ENCODE measurements around the gene GPATCH3.

DNA sequence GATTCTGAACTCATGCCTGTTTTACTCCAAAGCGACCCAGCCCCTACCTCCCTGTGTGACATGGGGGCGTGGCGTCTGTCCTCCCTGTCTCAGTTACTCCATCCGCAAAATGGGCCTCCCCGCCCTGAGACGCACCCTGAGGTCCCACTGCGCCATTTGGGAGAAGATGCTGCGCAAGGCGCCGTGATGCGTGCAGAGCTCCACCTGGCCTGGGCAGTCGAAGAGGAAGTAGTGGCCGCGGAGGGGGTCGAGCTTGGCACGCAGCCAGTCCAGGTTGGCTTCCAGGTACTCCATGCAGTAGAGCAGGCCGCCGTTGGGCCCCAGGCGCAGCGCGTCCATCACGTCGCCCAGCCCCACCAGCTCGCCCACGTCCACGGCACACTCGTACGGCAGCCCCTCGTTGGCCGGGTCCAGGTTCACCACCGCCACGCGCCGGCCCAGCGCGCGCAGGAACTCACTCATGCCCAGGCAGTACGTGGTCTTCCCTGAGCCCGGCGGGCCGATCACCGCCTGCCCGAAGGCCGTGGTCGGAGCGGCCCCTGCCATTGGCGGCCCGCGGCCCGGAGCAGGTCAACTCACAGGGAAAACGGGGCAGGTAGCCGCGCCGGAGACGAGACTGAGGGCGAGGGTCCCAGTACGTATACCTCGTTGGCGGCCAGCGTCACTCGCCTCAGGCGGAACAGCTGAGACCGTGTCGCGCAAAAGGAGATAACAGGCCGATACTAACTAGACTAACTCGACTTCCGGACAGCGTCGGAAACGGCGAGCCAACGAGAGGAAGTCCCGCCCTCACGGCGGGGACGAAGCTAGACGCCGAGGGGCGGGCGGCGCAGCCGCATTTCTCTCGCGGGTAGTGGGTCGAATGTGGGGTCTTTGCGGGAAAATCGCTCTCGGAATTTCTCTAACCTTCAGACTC lies 10.5 kb downstream of the GPATCH3 start, which contains the start of gene GPN2:
- TF ChIP-seq, protein P1, sequence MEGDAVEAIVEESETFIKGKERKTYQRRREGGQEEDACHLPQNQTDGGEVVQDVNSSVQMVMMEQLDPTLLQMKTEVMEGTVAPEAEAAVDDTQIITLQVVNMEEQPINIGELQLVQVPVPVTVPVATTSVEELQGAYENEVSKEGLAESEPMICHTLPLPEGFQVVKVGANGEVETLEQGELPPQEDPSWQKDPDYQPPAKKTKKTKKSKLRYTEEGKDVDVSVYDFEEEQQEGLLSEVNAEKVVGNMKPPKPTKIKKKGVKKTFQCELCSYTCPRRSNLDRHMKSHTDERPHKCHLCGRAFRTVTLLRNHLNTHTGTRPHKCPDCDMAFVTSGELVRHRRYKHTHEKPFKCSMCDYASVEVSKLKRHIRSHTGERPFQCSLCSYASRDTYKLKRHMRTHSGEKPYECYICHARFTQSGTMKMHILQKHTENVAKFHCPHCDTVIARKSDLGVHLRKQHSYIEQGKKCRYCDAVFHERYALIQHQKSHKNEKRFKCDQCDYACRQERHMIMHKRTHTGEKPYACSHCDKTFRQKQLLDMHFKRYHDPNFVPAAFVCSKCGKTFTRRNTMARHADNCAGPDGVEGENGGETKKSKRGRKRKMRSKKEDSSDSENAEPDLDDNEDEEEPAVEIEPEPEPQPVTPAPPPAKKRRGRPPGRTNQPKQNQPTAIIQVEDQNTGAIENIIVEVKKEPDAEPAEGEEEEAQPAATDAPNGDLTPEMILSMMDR (IDR thresholded peaks at IDR 0.05; ENCODE audit: poor library complexity) = no peak
- TF ChIP-seq EZH2phosphoT487 (IDR thresholded peaks at IDR 0.05; ENCODE audit: low read depth, severe bottlenecking, unreplicated experiment) (no peak), EZH2 (IDR thresholded peaks at IDR 0.05; ENCODE audit: borderline replicate concordance) (no peak)
